HFFc6 (cell line): Measurements from ENCODE around the gene BAG5. TPM values are rescaled to one million over a fixed set of nuclear protein-coding genes. Genes with fewer than 3 reads are reported as not detected.

Experiments
- DNase-seq: peaks from one replicate; pipeline ENCODE4 v3.0.0-alpha.2; 2018
- H3K27ac Mint-ChIP-seq: 2 replicates; pipeline ENCODE4 v1.8.0; 2020; ENCODE audit warnings: mild to moderate bottlenecking, mixed read lengths
- H3K27me3 Mint-ChIP-seq: 2 replicates; pipeline ENCODE4 v1.8.0; 2021; ENCODE audit warnings: mild to moderate bottlenecking, moderate library complexity, mixed read lengths; ENCODE audit not compliant: insufficient read depth
- H3K36me3 Mint-ChIP-seq: 2 replicates; pipeline ENCODE4 v1.8.0; 2021; ENCODE audit warnings: low read depth, mixed read lengths
- H3K4me1 Mint-ChIP-seq: 2 replicates; pipeline ENCODE4 v1.8.0; 2020; ENCODE audit warnings: low read depth, mixed read lengths
- H3K4me3 Mint-ChIP-seq: 2 replicates; pipeline ENCODE4 v1.8.0; 2020; ENCODE audit warnings: mild to moderate bottlenecking, moderate library complexity, mixed read lengths
- H3K9me3 Mint-ChIP-seq: 2 replicates; pipeline ENCODE4 v1.8.0; 2020; ENCODE audit warnings: mild to moderate bottlenecking, mixed read lengths
- total RNA-seq, 6 experiments: library from RNA; stranded (reverse); fragmentation: NEBNext Ultra II Directional; extraction: Animal tissue kit (Norgen Biotek cat#: 25700); gene quantifications; 2 replicates in 1 of 6; 3 replicates in 5 of 6; pipeline ENCODE4 v1.2.3, GENCODE V29; 2021
- TF ChIP-seq, protein P1 (sequence below): fragments of 200-600 bp; sonication (generic); IDR thresholded peaks from 2 replicates; pipeline ENCODE4 v1.5.0; 2021; ENCODE audit warnings: antibody characterized with exemption, mild to moderate bottlenecking

Gene BAG5
- total RNA-seq, 6 experiments from 2014 or later = 22.6 to 25.8 (median 23.6) TPM

DNA sequence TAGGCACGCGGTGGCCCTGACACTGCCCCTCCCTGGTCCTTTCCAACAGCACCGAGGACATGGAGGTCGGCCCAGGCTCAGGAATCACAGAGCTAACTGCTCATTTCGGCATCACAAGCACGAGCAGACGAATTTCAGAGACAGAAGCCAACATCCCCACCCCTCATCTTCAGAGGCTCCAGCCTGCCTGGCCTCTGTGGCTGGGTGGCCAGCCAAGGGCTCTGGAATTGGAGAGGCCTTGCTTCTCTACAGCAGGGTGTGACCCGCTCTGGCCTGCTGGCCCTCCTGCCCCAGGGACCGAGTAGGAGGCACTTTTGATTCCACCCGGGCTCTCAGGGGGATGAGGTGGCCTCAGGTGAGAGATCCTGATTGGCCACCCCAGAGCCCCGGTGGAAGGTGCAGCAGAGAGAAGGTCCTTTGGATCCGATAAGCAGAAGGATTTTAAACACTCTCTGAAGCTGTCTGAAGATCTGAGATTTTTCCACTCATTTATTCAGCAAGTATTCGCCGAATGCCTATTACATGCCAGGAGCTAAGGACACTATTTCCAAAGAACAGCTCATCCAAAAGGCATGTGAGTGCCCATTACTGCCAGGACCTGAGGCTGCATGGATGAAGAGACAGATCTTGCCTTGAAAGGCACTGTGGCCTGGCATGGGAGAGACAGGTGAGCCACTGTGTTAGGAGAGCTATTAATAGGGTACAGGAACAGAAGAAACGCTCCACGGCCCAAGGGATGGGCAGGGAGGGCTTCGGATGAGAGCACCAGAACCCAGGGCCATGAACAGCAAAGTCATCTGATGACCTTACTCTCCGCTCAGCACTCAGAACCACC lies 10.2 kb downstream of the BAG5 start:
- Mint-ChIP-seq H3K4me3 (peak overlapping the region; percentile 34; the same call in 1 of the 2 replicates), H3K9me3 (no peaks in the 10 kb centered on the region), H3K4me1 (peaks cover 16% of the 10 kb centered on the region), H3K36me3 (no peaks in the 10 kb centered on the region), H3K27ac (peak overlapping the region; percentile 80), H3K27me3 (peaks cover 2% of the 10 kb centered on the region; the same call in 1 of the 2 replicates)
- DNase-seq = peak; percentile 67
- TF ChIP-seq, protein P1, sequence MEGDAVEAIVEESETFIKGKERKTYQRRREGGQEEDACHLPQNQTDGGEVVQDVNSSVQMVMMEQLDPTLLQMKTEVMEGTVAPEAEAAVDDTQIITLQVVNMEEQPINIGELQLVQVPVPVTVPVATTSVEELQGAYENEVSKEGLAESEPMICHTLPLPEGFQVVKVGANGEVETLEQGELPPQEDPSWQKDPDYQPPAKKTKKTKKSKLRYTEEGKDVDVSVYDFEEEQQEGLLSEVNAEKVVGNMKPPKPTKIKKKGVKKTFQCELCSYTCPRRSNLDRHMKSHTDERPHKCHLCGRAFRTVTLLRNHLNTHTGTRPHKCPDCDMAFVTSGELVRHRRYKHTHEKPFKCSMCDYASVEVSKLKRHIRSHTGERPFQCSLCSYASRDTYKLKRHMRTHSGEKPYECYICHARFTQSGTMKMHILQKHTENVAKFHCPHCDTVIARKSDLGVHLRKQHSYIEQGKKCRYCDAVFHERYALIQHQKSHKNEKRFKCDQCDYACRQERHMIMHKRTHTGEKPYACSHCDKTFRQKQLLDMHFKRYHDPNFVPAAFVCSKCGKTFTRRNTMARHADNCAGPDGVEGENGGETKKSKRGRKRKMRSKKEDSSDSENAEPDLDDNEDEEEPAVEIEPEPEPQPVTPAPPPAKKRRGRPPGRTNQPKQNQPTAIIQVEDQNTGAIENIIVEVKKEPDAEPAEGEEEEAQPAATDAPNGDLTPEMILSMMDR = no peak

DNA sequence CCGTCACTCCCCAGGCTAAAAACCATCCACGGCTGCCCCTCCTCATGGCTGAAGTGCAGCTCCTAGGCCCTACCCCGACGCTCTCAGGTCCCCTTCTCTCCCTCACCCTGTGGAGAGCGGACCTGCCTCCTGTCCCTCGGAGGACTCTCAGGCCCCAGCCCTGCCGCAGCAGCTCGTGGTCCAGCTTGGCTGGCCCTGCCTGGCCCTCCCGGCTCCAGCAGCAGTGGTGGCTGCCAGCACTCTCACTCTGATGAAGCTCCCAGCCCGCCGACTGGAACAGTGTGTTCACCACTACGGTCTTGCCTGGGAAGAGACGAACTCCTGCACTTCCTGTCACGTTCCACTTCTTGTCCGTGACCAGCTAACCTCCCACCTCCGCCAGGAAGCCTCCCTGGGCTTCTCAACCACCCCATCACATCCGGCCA lies 11.1 kb downstream of the BAG5 start:
- TF ChIP-seq, protein P1 = no peak
- Mint-ChIP-seq H3K27me3 (peaks cover 2% of the 10 kb centered on the region; the same call in 1 of the 2 replicates), H3K9me3 (no peaks in the 10 kb centered on the region), H3K4me1 (peaks cover 16% of the 10 kb centered on the region), H3K4me3 (peak overlapping the region; percentile 34; the same call in 1 of the 2 replicates), H3K36me3 (no peaks in the 10 kb centered on the region), H3K27ac (peak overlapping the region; percentile 80)
- DNase-seq = no peak

DNA sequence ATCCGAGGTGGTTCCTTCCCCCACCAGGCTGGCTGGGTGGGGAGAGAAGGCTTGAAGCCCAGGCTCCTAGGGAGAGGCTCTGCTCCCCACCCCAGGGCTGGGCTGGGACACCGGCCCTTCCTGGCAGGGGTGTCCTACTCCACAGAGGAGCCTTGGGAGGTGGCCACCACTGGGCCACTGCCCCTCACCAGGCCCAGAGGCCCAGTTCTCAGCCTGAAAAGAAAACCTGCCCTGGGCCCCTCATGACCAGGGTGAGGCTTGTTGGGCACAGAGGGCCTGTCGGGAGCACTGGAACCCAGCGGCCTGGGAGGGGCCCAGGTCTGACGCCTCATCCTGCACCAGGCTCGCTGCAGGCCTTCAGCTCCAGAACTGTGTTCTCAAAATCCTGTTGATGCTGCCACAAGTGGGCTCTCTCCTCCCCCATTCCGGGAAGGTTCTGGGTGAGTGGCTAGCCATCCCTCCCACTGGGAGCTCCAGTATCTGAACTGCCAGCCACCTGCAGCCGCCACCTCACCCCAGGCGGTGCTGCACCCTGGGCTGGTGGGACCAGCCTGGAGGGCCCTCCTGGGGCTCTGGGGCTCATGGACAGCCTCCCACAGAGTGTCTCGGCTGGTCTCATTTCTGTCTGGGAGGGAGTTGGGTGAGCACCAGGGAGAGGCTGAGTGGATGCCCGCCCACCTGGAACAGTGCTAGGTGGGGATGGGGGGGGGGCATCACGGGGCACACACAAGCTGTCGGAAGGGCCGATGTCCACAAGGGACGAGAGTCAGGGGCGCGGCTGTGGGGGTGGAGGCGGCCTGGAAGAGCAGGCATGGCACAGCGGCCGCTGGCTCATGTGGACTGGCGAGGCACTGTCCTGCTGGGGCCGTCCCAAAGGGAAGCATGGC lies 11.8 kb downstream of the BAG5 start:
- TF ChIP-seq, protein P1 = no peak
- no peaks in the 10 kb centered on the region for H3K9me3 Mint-ChIP-seq

DNA sequence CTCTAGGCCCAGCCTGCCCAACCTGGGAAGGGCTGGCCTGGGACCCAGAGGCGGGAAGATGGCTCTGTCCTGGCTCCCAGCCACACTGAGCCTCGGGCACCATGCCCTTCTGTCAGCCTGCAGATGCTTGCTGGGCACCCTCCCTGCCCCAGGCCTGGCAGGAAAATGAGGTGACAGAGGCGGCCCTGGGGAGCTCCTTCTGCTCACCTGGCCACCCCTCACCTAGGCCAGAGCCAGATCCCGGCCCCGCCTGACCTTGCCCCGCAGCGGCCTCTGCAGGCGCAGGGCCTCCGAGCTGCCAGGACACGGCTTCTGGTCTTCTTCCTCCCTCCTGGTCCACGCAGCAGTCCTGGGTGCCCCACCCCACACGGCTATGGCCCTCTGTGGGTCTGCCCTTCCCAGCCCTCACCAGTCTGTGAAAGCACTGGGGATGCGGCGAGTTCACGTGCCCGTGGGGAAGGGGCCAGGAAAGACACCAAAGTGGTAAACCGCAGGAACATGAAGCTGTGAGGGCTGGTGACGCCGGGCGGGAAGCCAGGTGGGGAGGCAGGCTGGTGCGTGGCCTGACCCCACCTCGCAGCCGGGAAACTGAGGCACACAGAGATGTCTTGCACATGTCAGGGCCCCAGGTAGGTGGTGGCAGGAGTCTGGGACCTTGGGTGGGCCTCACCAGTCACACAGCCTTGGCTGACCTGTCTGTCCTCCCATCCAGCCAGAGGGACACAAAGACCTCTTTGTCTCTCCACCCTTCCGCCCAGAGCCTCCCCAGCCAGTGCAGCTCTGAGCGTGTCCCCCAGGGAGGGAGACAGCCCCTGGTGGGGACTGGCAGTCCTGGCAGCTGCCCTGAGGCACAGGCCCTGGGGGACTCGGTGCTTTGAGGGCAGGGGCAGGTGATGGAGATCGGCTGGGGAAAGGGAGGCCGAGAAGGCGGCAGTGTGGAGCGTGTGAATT lies 12.8 kb downstream of the BAG5 start:
- peaks cover 2% of the 10 kb centered on the region; the same call in 1 of the 2 replicates for H3K27me3 Mint-ChIP-seq
- TF ChIP-seq, protein P1 = no peak
- no peaks in the 10 kb centered on the region for H3K9me3 Mint-ChIP-seq
- no peak overlapping the region for H3K4me3 Mint-ChIP-seq
- no peak for DNase-seq
- no peak overlapping the region for H3K27ac Mint-ChIP-seq
- no peaks in the 10 kb centered on the region for H3K36me3 Mint-ChIP-seq
- H3K4me1 Mint-ChIP-seq = peaks cover 16% of the 10 kb centered on the region

More for the DNA sequence above, 11.8 kb downstream of the BAG5 start:
- H3K27ac Mint-ChIP-seq = no peak overlapping the region
- H3K27me3 Mint-ChIP-seq = peaks cover 2% of the 10 kb centered on the region; the same call in 1 of the 2 replicates
- H3K36me3 Mint-ChIP-seq = no peaks in the 10 kb centered on the region
- H3K4me3 Mint-ChIP-seq = no peak overlapping the region
- peaks cover 16% of the 10 kb centered on the region for H3K4me1 Mint-ChIP-seq
- no peak for DNase-seq
